ENCODE measurements around the gene CDC20.

CDC20 gene

DNA sequence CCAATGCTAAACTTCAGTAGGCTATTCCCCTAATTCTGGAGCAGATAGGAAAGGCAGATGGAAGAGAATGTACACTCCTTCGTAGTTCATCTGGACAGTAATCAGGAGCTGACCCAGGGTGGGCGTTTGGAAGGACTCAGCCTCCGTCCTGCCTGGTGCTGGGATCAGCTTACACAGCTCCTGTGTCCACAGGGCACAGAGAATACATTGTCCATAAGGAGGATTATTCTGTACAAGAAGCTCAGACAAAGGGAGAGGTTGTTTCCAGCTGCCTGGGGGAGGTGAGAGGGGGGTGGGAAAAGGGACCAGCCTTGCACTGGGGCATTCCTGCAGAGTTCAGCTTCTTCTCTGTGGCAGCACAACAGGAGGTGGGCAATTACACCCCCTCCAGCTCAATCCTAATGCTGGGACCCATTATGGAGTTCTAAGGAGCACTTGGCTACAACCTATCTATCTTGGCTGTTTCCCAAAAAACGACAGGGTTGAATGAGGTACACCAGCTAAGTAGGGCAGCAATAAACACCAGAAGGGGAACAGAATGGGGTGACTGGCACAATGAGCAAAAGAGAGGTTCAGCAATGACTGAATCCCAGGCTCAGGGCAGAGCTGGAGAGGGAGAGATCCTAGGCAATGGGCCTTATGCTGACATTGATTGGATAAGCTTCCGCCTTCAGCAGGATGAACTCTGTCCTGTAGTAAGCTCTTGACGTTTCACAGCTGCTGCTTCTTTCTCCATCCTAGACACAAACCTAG is 23.4 kb downstream of the CDC20 start:
- TF ChIP-seq, protein P1, sequence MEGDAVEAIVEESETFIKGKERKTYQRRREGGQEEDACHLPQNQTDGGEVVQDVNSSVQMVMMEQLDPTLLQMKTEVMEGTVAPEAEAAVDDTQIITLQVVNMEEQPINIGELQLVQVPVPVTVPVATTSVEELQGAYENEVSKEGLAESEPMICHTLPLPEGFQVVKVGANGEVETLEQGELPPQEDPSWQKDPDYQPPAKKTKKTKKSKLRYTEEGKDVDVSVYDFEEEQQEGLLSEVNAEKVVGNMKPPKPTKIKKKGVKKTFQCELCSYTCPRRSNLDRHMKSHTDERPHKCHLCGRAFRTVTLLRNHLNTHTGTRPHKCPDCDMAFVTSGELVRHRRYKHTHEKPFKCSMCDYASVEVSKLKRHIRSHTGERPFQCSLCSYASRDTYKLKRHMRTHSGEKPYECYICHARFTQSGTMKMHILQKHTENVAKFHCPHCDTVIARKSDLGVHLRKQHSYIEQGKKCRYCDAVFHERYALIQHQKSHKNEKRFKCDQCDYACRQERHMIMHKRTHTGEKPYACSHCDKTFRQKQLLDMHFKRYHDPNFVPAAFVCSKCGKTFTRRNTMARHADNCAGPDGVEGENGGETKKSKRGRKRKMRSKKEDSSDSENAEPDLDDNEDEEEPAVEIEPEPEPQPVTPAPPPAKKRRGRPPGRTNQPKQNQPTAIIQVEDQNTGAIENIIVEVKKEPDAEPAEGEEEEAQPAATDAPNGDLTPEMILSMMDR (IDR thresholded peaks at IDR 0.05; ENCODE audit: insufficient read depth, missing control alignments), result no peak
- no peak for FAIRE-seq
- no peak for DNase-seq (ENCODE audit: insufficient read length, low spot score)

DNA sequence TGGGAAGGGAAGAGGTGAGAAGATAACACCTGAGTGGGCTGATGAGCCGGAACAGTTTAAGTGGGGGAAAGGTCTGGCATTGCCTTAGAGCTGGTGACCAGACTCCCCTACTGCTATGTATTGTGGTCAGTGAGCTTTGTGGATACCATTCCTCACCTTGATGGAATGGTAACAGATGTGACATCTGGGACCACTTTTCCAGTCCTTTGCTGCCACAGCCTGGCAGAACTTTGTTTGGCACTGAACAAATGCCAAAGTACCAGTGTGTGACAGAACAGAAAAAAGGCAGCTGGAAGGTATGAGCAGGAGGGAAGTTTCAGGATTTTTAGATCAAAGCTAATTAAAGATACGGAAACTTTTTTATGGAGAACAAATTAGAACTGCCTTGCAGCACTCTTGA is 24.7 kb downstream of the CDC20 start:
- DNase-seq (ENCODE audit: insufficient read length, low spot score), result no peak
- FAIRE-seq, result no peak
- TF ChIP-seq, protein P1 (IDR thresholded peaks at IDR 0.05; ENCODE audit: insufficient read depth, missing control alignments), result peak; percentile 33

DNA sequence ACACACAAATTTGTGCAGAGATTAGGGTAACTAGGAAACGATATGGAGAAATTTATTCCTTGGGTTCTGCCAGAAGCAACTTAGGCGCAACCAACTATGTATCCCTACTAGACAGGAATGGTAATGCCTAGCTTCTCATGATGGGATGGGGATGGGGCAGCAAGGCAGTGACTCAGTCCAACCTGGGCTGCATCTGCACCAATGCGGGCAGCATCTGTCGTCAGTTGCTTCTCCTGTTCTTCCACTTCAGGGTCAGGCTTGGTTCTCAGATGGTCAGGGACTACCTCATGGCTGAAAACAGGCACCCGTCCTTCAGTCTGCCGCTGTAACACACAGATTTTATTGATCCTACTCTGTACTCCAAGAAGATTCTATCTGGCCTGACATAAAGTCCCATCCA is 27.9 kb downstream of the CDC20 start:
- no peak for FAIRE-seq
- TF ChIP-seq, protein P1 (IDR thresholded peaks at IDR 0.05; ENCODE audit: insufficient read depth, missing control alignments), result no peak
- no peak for DNase-seq (ENCODE audit: insufficient read length, low spot score)

DNA sequence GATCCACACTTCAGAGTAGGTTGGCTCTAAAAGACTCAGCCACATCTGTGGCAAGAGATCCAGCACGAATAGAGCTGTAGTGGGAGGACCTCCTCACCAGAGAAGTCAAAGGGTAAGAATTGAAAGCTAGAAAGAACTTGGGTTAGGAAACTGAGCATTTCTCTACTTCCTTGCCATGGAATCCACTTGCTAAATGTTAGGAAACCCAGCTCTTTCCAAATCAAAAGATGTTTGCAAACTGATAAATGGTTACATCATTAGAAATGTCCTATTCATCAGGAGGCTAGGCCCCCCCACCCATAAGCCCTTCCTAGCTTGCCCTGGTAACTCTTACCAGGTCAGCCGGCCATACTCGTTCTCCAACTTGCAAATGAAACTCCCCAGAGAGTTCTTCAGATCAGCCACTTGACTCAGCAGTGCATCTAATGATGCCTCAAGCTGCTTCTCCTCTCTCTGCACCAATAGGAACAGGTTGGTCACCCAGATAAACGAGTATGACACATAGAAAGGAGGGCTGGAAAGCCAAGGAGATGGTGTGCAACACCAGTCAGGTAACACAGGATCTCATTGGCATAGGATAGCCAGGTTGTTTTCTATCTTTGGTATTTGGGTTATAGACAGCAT is 29.3 kb downstream of the CDC20 start:
- TF ChIP-seq, protein P1 (IDR thresholded peaks at IDR 0.05; ENCODE audit: insufficient read depth, missing control alignments), result no peak
- no peak for FAIRE-seq

DNA sequence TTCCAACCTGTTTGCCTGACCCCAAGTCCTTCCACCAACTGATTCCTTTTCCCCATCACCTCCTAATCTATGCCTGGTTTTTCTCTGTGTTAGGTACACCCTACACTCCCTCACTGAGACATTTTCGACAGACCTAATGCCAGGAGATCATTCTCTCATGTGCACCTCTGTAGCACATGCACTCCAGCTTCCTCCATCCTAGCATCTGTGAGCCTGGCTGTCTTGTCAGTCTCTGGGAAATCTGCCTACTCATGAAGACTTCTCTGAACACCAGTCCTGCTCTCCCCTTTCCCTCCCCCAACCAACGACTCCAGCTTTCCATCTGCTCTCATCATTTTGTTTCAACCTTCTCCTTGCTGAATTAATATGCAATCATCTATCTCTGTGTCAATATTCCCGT is 29.8 kb downstream of the CDC20 start:
- FAIRE-seq (no peak), DNase-seq (ENCODE audit: insufficient read length, low spot score) (no peak)
- TF ChIP-seq, protein P1 (IDR thresholded peaks at IDR 0.05; ENCODE audit: insufficient read depth, missing control alignments), result no peak

More for the DNA sequence above, 29.3 kb downstream of the CDC20 start:
- DNase-seq (ENCODE audit: insufficient read length, low spot score), result no peak

DNA sequence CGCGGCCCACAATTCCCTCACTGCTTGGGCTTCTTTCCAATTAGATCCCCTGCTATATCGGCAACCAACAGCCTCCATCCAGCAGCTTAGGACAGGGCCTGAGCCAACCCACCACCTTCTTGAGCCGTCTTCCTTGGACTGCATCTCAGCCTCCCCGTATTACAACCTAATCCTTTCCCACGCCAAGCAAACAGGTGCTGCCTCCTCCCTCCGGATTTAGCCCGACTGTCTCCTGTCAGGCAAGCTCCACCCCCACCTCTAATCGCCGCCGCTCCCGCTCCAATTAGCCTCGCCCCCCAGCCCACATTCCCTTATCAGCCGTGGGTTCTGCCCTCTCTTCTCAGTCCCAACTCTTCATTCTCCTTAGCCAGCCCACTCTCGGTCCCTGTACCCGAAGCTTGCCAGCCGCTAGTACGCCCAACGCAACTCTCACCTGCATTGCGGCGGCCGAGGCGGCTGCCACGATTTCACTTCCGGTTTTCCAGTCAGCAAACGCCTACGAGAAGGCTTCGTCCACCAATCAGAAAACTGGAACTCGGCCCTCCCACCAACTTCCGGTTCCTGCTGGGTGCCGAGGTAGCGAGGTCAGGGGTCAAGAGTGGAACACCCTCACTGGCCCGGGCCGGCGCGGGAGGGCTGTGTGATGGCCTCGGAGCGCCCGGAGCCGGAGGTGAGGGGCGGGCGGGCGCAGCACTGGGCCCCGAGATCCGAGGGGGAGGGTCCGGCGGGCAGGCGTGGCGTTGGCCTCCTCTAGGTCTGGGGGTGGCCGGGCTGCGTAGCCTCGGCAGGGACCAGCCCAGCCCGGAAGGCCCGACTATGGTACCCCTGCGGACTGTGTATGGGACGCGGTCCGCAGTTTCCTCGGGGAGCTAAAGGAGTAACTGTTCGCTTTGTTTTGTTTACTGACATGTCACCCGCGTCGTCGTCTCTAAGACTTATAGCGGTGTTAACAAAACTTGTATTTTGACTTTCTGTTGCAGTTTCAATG is 30.8 kb downstream of the CDC20 start, which contains the start of the genes MED8 and SZT2:
MED8 (minus strand) TSS at position 475 of the 988 bp plus-strand sequence; CDS start at position 439, 36 bp downstream.
SZT2 (plus strand) TSS at position 574 of the 988 bp plus-strand sequence; CDS start at position 644, 70 bp downstream.
- TF ChIP-seq, protein P1 (IDR thresholded peaks at IDR 0.05; ENCODE audit: insufficient read depth, missing control alignments), result no peak
- peak; percentile 72 for DNase-seq (ENCODE audit: insufficient read length, low spot score)
- FAIRE-seq, result no peak

All from D721Med (cell line).